CD4-positive, alpha-beta memory T cell (primary cell): ENCODE data around the gene PLEKHA3. TPM values are rescaled to one million over a fixed set of nuclear protein-coding genes. Genes with fewer than 3 reads are reported as not detected.
"Not testable (repeated sequence)": the region's sequence is repeated elsewhere in the genome, so short reads cannot be mapped to it uniquely, and the experiment has no call there.

Experiments
- CTCF ChIA-PET: fragments of 350-600 bp; sonication (Branson Sonifier 250); formaldehyde crosslinking; loops from one replicate; lab custom pipeline; 2021; ENCODE audit warnings: inconsistent platforms; ENCODE audit not compliant: partially characterized antibody; lab: Charles Lee
- POLR2A ChIA-PET: fragments of 350-600 bp; sonication (Branson Sonifier 250); formaldehyde crosslinking; loops from one replicate; lab custom pipeline; 2021; ENCODE audit not compliant: partially characterized antibody; lab: Charles Lee
- DNase-seq, 5 donors: peaks; one replicate each; pipeline versions ENCODE4 v3.0.0 to v3.0.0-alpha.2; 2020 to 2022; ENCODE audit warnings: mixed read lengths in 1 of 5
- H3K27ac ChIP-seq: one replicate; pipeline ENCODE4 v1.7.0; 2013; ENCODE audit warnings: low read depth, low read length
- H3K27me3 ChIP-seq: 2 replicates; pipeline ENCODE4 v1.7.0; 2013; ENCODE audit warnings: mild to moderate bottlenecking, low read length, moderate library complexity; ENCODE audit not compliant: insufficient read depth
- H3K36me3 ChIP-seq: 2 replicates; pipeline ENCODE4 v1.7.0; 2013; ENCODE audit warnings: mild to moderate bottlenecking, low read length, moderate library complexity; ENCODE audit not compliant: insufficient read depth
- H3K4me1 ChIP-seq: 2 replicates; pipeline ENCODE4 v1.7.0; 2013; ENCODE audit warnings: mild to moderate bottlenecking, low read length, moderate library complexity; ENCODE audit not compliant: insufficient read depth
- H3K4me3 ChIP-seq, 2 donors: one replicate each; pipeline ENCODE4 v1.7.0; 2013; ENCODE audit warnings: low read length in 2 of 2, mild to moderate bottlenecking in 1 of 2
- H3K9me3 ChIP-seq, 2 donors: one replicate each; pipeline ENCODE4 v1.7.0; 2013; ENCODE audit warnings: low read length in 2 of 2, control low read depth in 1 of 2; ENCODE audit not compliant: control insufficient read depth in 1 of 2
- H3K27ac Mint-ChIP-seq, 7 donors: one replicate each; pipeline ENCODE4 v1.8.0; 2020 to 2021; ENCODE audit warnings: mixed read lengths in 7 of 7, mild to moderate bottlenecking in 6 of 7, inconsistent platforms in 3 of 7, moderate library complexity in 3 of 7
- H3K27me3 Mint-ChIP-seq, 2 donors: one replicate each; pipeline ENCODE4 v1.8.0; 2020 to 2021; ENCODE audit warnings: mixed read lengths in 2 of 2
- H3K36me3 Mint-ChIP-seq, 2 donors: one replicate each; pipeline ENCODE4 v1.8.0; 2020 to 2021; ENCODE audit warnings: mixed read lengths in 2 of 2, inconsistent platforms in 1 of 2, mild to moderate bottlenecking in 1 of 2
- H3K4me1 Mint-ChIP-seq, 4 donors: one replicate each; pipeline ENCODE4 v1.8.0; 2020 to 2021; ENCODE audit warnings: mixed read lengths in 4 of 4, mild to moderate bottlenecking in 1 of 4
- H3K4me3 Mint-ChIP-seq, 8 donors: one replicate each; pipeline ENCODE4 v1.8.0; 2020 to 2021; ENCODE audit warnings: mixed read lengths in 8 of 8, mild to moderate bottlenecking in 7 of 8, moderate library complexity in 6 of 8, inconsistent platforms in 3 of 8
- H3K9me3 Mint-ChIP-seq, 8 donors: one replicate each; pipeline ENCODE4 v1.8.0; 2020 to 2021; ENCODE audit warnings: mixed read lengths in 8 of 8, mild to moderate bottlenecking in 5 of 8, inconsistent platforms in 3 of 8, moderate library complexity in 1 of 8
- intact Hi-C: fragments of 100-400 bp; cut with micrococcal nuclease; formaldehyde crosslinking; loops from one replicate; pipeline ENCODE4 v1.15.1; 2023
- polyA plus RNA-seq, 2 donors: library from polyadenylated mRNA; unstranded; fragments of 300-500 nt; fragmentation: Illumina TruSeq; gene quantifications; one replicate each; pipeline ENCODE4 v1.2.3, GENCODE V29; 2021
- total RNA-seq, 2 experiments: library from RNA; stranded (reverse); gene quantifications; one replicate each; pipeline ENCODE4 v1.2.3, GENCODE V29; 2021

Gene PLEKHA3
- total and polyA plus RNA-seq, 4 experiments from 2014 or later: 28.8 to 35.8 (median 31.0) TPM

- H3K9me3 Mint-ChIP-seq, H3K27me3 Mint-ChIP-seq, H3K27me3 ChIP-seq, H3K27ac Mint-ChIP-seq, H3K36me3 ChIP-seq, H3K4me3 Mint-ChIP-seq, H3K36me3 Mint-ChIP-seq, intact Hi-C loops, H3K4me1 Mint-ChIP-seq, POLR2A ChIA-PET, H3K4me3 ChIP-seq, H3K4me1 ChIP-seq, H3K9me3 ChIP-seq, DNase-seq, H3K27ac ChIP-seq: not testable (repeated sequence)
- CTCF ChIA-PET: interaction anchor here (1.1 kb wide), 1 partner anchor 11 kb away, joined by 3 read pairs; no protein-coding TSS in a partner anchor
These were observed 8.9 kb upstream of the PLEKHA3 start for GRCh38 chr2:178471313-178471712.

GRCh38 chr2:178473373-178473772, 6.9 kb upstream of the PLEKHA3 start:
- H3K36me3 ChIP-seq: no peaks in the 10 kb centered on the region
- Mint-ChIP-seq H3K27ac (no peak overlapping the region), H3K4me1 (peaks cover 2 to 6% (median 4%) of the 10 kb centered on the region in 4 donors), H3K36me3 (peaks cover 0 to 2% of the 10 kb centered on the region in 2 donors), H3K27me3 (no peaks in the 10 kb centered on the region), H3K9me3 (no peaks in the 10 kb centered on the region), H3K4me3 (no peak overlapping the region)
- ChIA-PET POLR2A (no interaction called here), CTCF (no interaction called here)
- no peak for DNase-seq
- intact Hi-C loops: no loop called here
- H3K27me3 ChIP-seq: no peaks in the 10 kb centered on the region
- no peak overlapping the region for H3K27ac ChIP-seq
- H3K4me3 ChIP-seq: no peak overlapping the region
- no peaks in the 10 kb centered on the region for H3K9me3 ChIP-seq
- no peaks in the 10 kb centered on the region for H3K4me1 ChIP-seq

GRCh38 chr2:178473931-178474330, 6.3 kb upstream of the PLEKHA3 start:
- no peaks in the 10 kb centered on the region for H3K27me3 ChIP-seq
- no peaks in the 10 kb centered on the region for H3K36me3 ChIP-seq
- ChIA-PET CTCF (interaction anchor here (1.2 kb wide), 1 partner anchor 23 kb away, joined by 3 read pairs; the partner anchor contains the start of genes PJVK and PRKRA), POLR2A (interaction anchor here (1.4 kb wide), 1 partner anchor 23 kb away, joined by 4 read pairs; the partner anchor contains the start of genes PJVK and PRKRA)
- Mint-ChIP-seq H3K36me3 (peaks cover 0 to 6% of the 10 kb centered on the region in 2 donors), H3K9me3 (no peaks in the 10 kb centered on the region), H3K27ac (no peak overlapping the region), H3K4me1 (peaks cover 5 to 10% (median 9%) of the 10 kb centered on the region in 4 donors), H3K27me3 (no peaks in the 10 kb centered on the region), H3K4me3 (no peak overlapping the region)
- peaks cover under 1% of the 10 kb centered on the region for H3K4me1 ChIP-seq
- no peak for DNase-seq
- no peaks in the 10 kb centered on the region for H3K9me3 ChIP-seq
- intact Hi-C loops: no loop called here
- H3K27ac ChIP-seq: no peak overlapping the region
- no peak overlapping the region for H3K4me3 ChIP-seq

- no peak overlapping the region for H3K27ac ChIP-seq
- no peaks in the 10 kb centered on the region for H3K9me3 ChIP-seq
- intact Hi-C loops: no loop called here
- POLR2A ChIA-PET: interaction anchor here (1.4 kb wide), 1 partner anchor 24 kb away, joined by 4 read pairs; the partner anchor contains the start of genes PJVK and PRKRA
- no peak overlapping the region for H3K4me3 Mint-ChIP-seq
- peaks cover 7% of the 10 kb centered on the region for H3K4me1 ChIP-seq
- no peak for DNase-seq
- H3K27me3 ChIP-seq: no peaks in the 10 kb centered on the region
- H3K4me1 Mint-ChIP-seq: peaks cover 10 to 16% (median 15%) of the 10 kb centered on the region in 4 donors
- H3K27ac Mint-ChIP-seq: no peak overlapping the region
- H3K36me3 ChIP-seq: no peaks in the 10 kb centered on the region
- no peaks in the 10 kb centered on the region for H3K9me3 Mint-ChIP-seq
- CTCF ChIA-PET: interaction anchor here (1.2 kb wide), 1 partner anchor 24 kb away, joined by 3 read pairs; the partner anchor contains the start of genes PJVK and PRKRA
- no peak overlapping the region for H3K4me3 ChIP-seq
- no peaks in the 10 kb centered on the region for H3K27me3 Mint-ChIP-seq
- peaks cover 0 to 6% of the 10 kb centered on the region in 2 donors for H3K36me3 Mint-ChIP-seq
These were observed 5.7 kb upstream of the PLEKHA3 start for GRCh38 chr2:178474560-178474959.

GRCh38 chr2:178476477-178476876, 3.8 kb upstream of the PLEKHA3 start:
- Mint-ChIP-seq H3K36me3 (peaks cover 0 to 8% of the 10 kb centered on the region in 2 donors), H3K9me3 (no peaks in the 10 kb centered on the region), H3K27me3 (no peaks in the 10 kb centered on the region), H3K4me3 (no peak overlapping the region), H3K4me1 (peaks cover 18 to 30% (median 21%) of the 10 kb centered on the region in 4 donors), H3K27ac (peak overlapping the region in 3 of 7 donors; percentile 37 to 65 (median 52))
- Histone ChIP-seq H3K9me3 (no peaks in the 10 kb centered on the region), H3K27ac (no peak overlapping the region), H3K4me3 (no peak overlapping the region), H3K36me3 (no peaks in the 10 kb centered on the region), H3K27me3 (no peaks in the 10 kb centered on the region), H3K4me1 (peaks cover 19% of the 10 kb centered on the region)
- CTCF ChIA-PET: no interaction called here
- DNase-seq: no peak
- POLR2A ChIA-PET: interaction anchor here (0.9 kb wide), 1 partner anchor 25 kb away, joined by 3 read pairs; the partner anchor contains the start of genes PJVK and PRKRA
- intact Hi-C loops: no loop called here

GRCh38 chr2:178477443-178478129, 2.7 kb upstream of the PLEKHA3 start:
- ChIA-PET CTCF (no interaction called here), POLR2A (interaction anchor here (1.2 kb wide), 1 partner anchor 26 kb away, joined by 4 read pairs; the partner anchor contains the start of genes PJVK and PRKRA)
- no peaks in the 10 kb centered on the region for H3K36me3 ChIP-seq
- DNase-seq: no peak
- Mint-ChIP-seq H3K4me3 (peak overlapping the region; percentile 96 to 100 (median 99)), H3K27ac (peak overlapping the region; percentile 96 to 100 (median 99)), H3K4me1 (peaks cover 28 to 42% (median 32%) of the 10 kb centered on the region in 4 donors), H3K36me3 (peaks cover 0 to 8% of the 10 kb centered on the region in 2 donors), H3K9me3 (no peaks in the 10 kb centered on the region), H3K27me3 (no peaks in the 10 kb centered on the region)
- intact Hi-C loops: loop anchor here (1.0 to 2.0 kb wide), 4 partner anchors 19 to 63 kb away; partner anchors contain the start of genes PJVK and PRKRA
- H3K27me3 ChIP-seq: no peaks in the 10 kb centered on the region
- H3K9me3 ChIP-seq: no peaks in the 10 kb centered on the region
- H3K4me1 ChIP-seq: peaks cover 30% of the 10 kb centered on the region
- H3K4me3 ChIP-seq: no peak overlapping the region
- peak overlapping the region; percentile 81 for H3K27ac ChIP-seq

- H3K36me3 Mint-ChIP-seq: peaks cover 0 to 8% of the 10 kb centered on the region in 2 donors
- POLR2A ChIA-PET: interaction anchor here (1.2 kb wide), 1 partner anchor 27 kb away, joined by 4 read pairs; the partner anchor contains the start of genes PJVK and PRKRA
- no peaks in the 10 kb centered on the region for H3K9me3 ChIP-seq
- H3K36me3 ChIP-seq: no peaks in the 10 kb centered on the region
- CTCF ChIA-PET: no interaction called here
- peaks cover 33 to 46% (median 36%) of the 10 kb centered on the region in 4 donors for H3K4me1 Mint-ChIP-seq
- H3K9me3 Mint-ChIP-seq: no peaks in the 10 kb centered on the region
- H3K4me1 ChIP-seq: peaks cover 35% of the 10 kb centered on the region
- no peak for DNase-seq
- peak overlapping the region; percentile 96 to 100 (median 99) for H3K4me3 Mint-ChIP-seq
- no peaks in the 10 kb centered on the region for H3K27me3 Mint-ChIP-seq
- H3K4me3 ChIP-seq: peak overlapping the region; percentile 96 to 100
- H3K27me3 ChIP-seq: no peaks in the 10 kb centered on the region
- intact Hi-C loops: loop anchor here (1.0 to 2.0 kb wide), 4 partner anchors 19 to 64 kb away; partner anchors contain the start of genes PJVK and PRKRA
- peak overlapping the region; percentile 81 for H3K27ac ChIP-seq
- H3K27ac Mint-ChIP-seq: peak overlapping the region; percentile 96 to 100 (median 99)
These were observed 2.2 kb upstream of the PLEKHA3 start for GRCh38 chr2:178478130-178478438.
